DMS114 treated with DMSO at 0.1 percent for 48 hours (cell line): ENCODE results near the gene ADCY1.

Experiments used
- DNase-seq: peaks from one replicate; lab custom pipeline; 2025; ENCODE audit not compliant: unreplicated experiment; lab: John Stamatoyannopoulos, UW

Gene ADCY1

GRCh38 chr7:45689797-45690761 is 115.9 kb downstream of the ADCY1 start:
- DNase-seq = no peak

- DNase-seq = no peak
Observed at GRCh38 chr7:45690762-45691150, 116.6 kb downstream of the ADCY1 start.

- DNase-seq = no peak
Observed at GRCh38 chr7:45691155-45691656, 117.0 kb downstream of the ADCY1 start.

GRCh38 chr7:45692031-45692430 is 117.9 kb downstream of the ADCY1 start:
- no peak for DNase-seq

GRCh38 chr7:45695249-45695995 is 121.3 kb downstream of the ADCY1 start:
- no peak for DNase-seq

GRCh38 chr7:45696476-45696875 is 122.3 kb downstream of the ADCY1 start:
- DNase-seq = no peak

- no peak for DNase-seq
Observed at GRCh38 chr7:45697576-45698136, 123.5 kb downstream of the ADCY1 start.

- DNase-seq = no peak
Observed at GRCh38 chr7:45698303-45699014, 124.3 kb downstream of the ADCY1 start.

GRCh38 chr7:45699015-45699309 is 124.8 kb downstream of the ADCY1 start:
- no peak for DNase-seq

- no peak for DNase-seq
Observed at GRCh38 chr7:45699726-45700390, 125.7 kb downstream of the ADCY1 start.

GRCh38 chr7:45700556-45700955 is 126.4 kb downstream of the ADCY1 start:
- no peak for DNase-seq

GRCh38 chr7:45701701-45702510 is 127.7 kb downstream of the ADCY1 start:
- no peak for DNase-seq

- DNase-seq = no peak
Observed at GRCh38 chr7:45702751-45703150, 128.6 kb downstream of the ADCY1 start.

- no peak for DNase-seq
Observed at GRCh38 chr7:45703373-45703821, 129.2 kb downstream of the ADCY1 start.

- DNase-seq = no peak
Observed at GRCh38 chr7:45703911-45704682, 129.9 kb downstream of the ADCY1 start.

- DNase-seq = no peak
Observed at GRCh38 chr7:45704683-45705016, 130.5 kb downstream of the ADCY1 start.

GRCh38 chr7:45708046-45708950 is 134.1 kb downstream of the ADCY1 start:
- no peak for DNase-seq
